H1 (cell line): ENCODE data around the gene TTBK1. TPM values are rescaled to one million over a fixed set of nuclear protein-coding genes. Genes with fewer than 3 reads are reported as not detected.

Experiments used
- CTCF ChIA-PET: fragments of 300-600 bp; sonication (Branson Sonifier 250); formaldehyde crosslinking; loops from one replicate; lab custom pipeline; 2021; ENCODE audit not compliant: partially characterized antibody; lab: Charles Lee
- POLR2A ChIA-PET: fragments of 300-600 bp; sonication (Branson Sonifier 250); formaldehyde crosslinking; loops from one replicate; lab custom pipeline; 2021; ENCODE audit warnings: inconsistent platforms; ENCODE audit not compliant: partially characterized antibody; lab: Charles Lee
- DNase-seq, 2 experiments: peaks; one replicate each; pipeline versions ENCODE4 v3.0.0 to v3.0.0-alpha.2; 2010 to 2022; ENCODE audit warnings: low spot score in 2 of 2, low read depth in 1 of 2, mixed read lengths in 1 of 2
- FAIRE-seq: peaks from 2 replicates; lab custom pipeline; 2011; peaks lifted over from hg19 to GRCh38; lab: Jason Lieb, UNC
- H2AFZ ChIP-seq: 2 replicates; pipeline ENCODE4 v1.8.1; 2012; ENCODE audit warnings: low read length, inconsistent platforms
- H2AK5ac ChIP-seq: 2 replicates; pipeline ENCODE4 v1.6.1; 2013; ENCODE audit warnings: low read depth, low read length
- H2BK120ac ChIP-seq: replicated peaks from 2 replicates; pipeline ENCODE3; 2013; ENCODE audit warnings: low read depth, low read length, inconsistent platforms
- H2BK12ac ChIP-seq: 2 replicates; pipeline ENCODE4 v1.6.1; 2013; ENCODE audit warnings: low read depth, low read length
- H2BK15ac ChIP-seq: 2 replicates; pipeline ENCODE4 v1.6.1; 2013; ENCODE audit warnings: low read length
- H2BK20ac ChIP-seq: 2 replicates; pipeline ENCODE4 v1.6.1; 2013; ENCODE audit warnings: low read length
- H2BK5ac ChIP-seq: 2 replicates; pipeline ENCODE4 v1.6.1; 2013; ENCODE audit warnings: low read depth, low read length
- H3K14ac ChIP-seq: 2 replicates; pipeline ENCODE4 v1.6.1; 2013; ENCODE audit warnings: inconsistent platforms; ENCODE audit not compliant: insufficient read length
- H3K18ac ChIP-seq: 2 replicates; pipeline ENCODE4 v1.6.1; 2013; ENCODE audit warnings: low read length; ENCODE audit errors: extremely low read depth
- H3K23ac ChIP-seq: 2 replicates; pipeline ENCODE4 v1.6.1; 2013; ENCODE audit warnings: inconsistent platforms; ENCODE audit not compliant: insufficient read length
- H3K23me2 ChIP-seq: 2 replicates; pipeline ENCODE4 v1.6.1; 2013; ENCODE audit warnings: low read depth, low read length
- H3K27ac ChIP-seq: 2 replicates; pipeline ENCODE4 v1.6.1; 2011; ENCODE audit warnings: low read depth, low read length, inconsistent platforms
- H3K27me3 ChIP-seq, 4 experiments: replicated peaks in 1 of 4; 1 replicate in 1 of 4; 2 replicates in 3 of 4; pipeline versions ENCODE4 v1.6.1 to v1.8.1; 2011 to 2013; ENCODE audit warnings: low read length in 3 of 4, mild to moderate bottlenecking in 3 of 4, inconsistent platforms in 2 of 4, mixed read lengths in 2 of 4, moderate library complexity in 1 of 4; ENCODE audit not compliant: control insufficient read depth in 3 of 4, insufficient read depth in 3 of 4; ENCODE audit errors: extremely low read depth in 1 of 4
- H3K36me3 ChIP-seq, 4 experiments: 2 replicates each; pipeline versions ENCODE4 v1.6.1 to v1.8.1; 2011 to 2013; ENCODE audit warnings: mild to moderate bottlenecking in 4 of 4, low read length in 3 of 4, moderate library complexity in 2 of 4, control low read depth in 1 of 4, inconsistent platforms in 1 of 4; ENCODE audit not compliant: insufficient read depth in 4 of 4, control insufficient read depth in 2 of 4
- H3K4ac ChIP-seq: replicated peaks from 2 replicates; pipeline ENCODE3; 2013; ENCODE audit warnings: low read length, low read depth, mixed read lengths, inconsistent platforms; ENCODE audit not compliant: insufficient read length
- H3K4me1 ChIP-seq, 4 experiments: replicated peaks in 1 of 4; 1 replicate in 1 of 4; 2 replicates in 3 of 4; pipeline versions ENCODE4 v1.6.1 to v1.8.1; 2011 to 2013; ENCODE audit warnings: low read length in 3 of 4, inconsistent platforms in 2 of 4, mixed read lengths in 1 of 4; ENCODE audit not compliant: insufficient read depth in 4 of 4, control insufficient read depth in 3 of 4
- H3K4me2 ChIP-seq, 2 experiments: 2 replicates each; pipeline versions ENCODE4 v1.6.1 to v1.8.1; 2011 to 2013; ENCODE audit warnings: low read depth in 2 of 2, low read length in 2 of 2, control low read depth in 1 of 2, inconsistent platforms in 1 of 2, mild to moderate bottlenecking in 1 of 2; ENCODE audit not compliant: insufficient read depth in 1 of 2
- H3K4me3 ChIP-seq, 4 experiments: fragments of 200-600, 300-600 bp in 1 of 4; sonication (generic), shearing (Covaris generic), sonication (Bioruptor Twin) in 1 of 4; 2 replicates each; pipeline versions ENCODE4 v1.5.1 to v1.8.1; 2011 to 2016; ENCODE audit warnings: low read length in 4 of 4, low read depth in 3 of 4, control low read depth in 2 of 4, inconsistent platforms in 2 of 4, mild to moderate bottlenecking in 2 of 4, mixed read lengths in 1 of 4, moderate library complexity in 1 of 4; ENCODE audit not compliant: insufficient read depth in 2 of 4; ENCODE audit errors: extremely low read depth in 1 of 4
- H3K56ac ChIP-seq: replicated peaks from 2 replicates; pipeline ENCODE3; 2013; ENCODE audit warnings: low read depth, mild to moderate bottlenecking, mixed read lengths, low read length, inconsistent platforms; ENCODE audit not compliant: insufficient read length
- H3K79me1 ChIP-seq: 2 replicates; pipeline ENCODE4 v1.6.1; 2013; ENCODE audit warnings: low read depth, low read length, control low read depth
- H3K79me2 ChIP-seq, 2 experiments: 2 replicates each; pipeline versions ENCODE4 v1.6.1 to v1.8.1; 2012 to 2013; ENCODE audit warnings: low read length in 2 of 2, mild to moderate bottlenecking in 2 of 2, inconsistent platforms in 1 of 2; ENCODE audit not compliant: insufficient read depth in 2 of 2, control insufficient read depth in 1 of 2
- H3K9ac ChIP-seq, 4 experiments: replicated peaks in 1 of 4; 1 replicate in 1 of 4; 2 replicates in 3 of 4; pipeline versions ENCODE4 v1.6.1 to v1.8.1; 2011 to 2013; ENCODE audit warnings: low read depth in 3 of 4, low read length in 3 of 4, control low read depth in 2 of 4, mild to moderate bottlenecking in 2 of 4, moderate library complexity in 2 of 4, inconsistent platforms in 1 of 4; ENCODE audit errors: extremely low read depth in 1 of 4
- H3K9me3 ChIP-seq, 2 experiments: 2 replicates each; pipeline versions ENCODE4 v1.6.1 to v1.8.1; 2012 to 2013; ENCODE audit warnings: mild to moderate bottlenecking in 2 of 2, moderate library complexity in 2 of 2, control low read depth in 1 of 2, inconsistent platforms in 1 of 2, low read depth in 1 of 2, low read length in 1 of 2, mixed read lengths in 1 of 2; ENCODE audit not compliant: insufficient read depth in 2 of 2
- H4K20me1 ChIP-seq, 2 experiments: replicated peaks in 1 of 2; 2 replicates each; pipeline versions ENCODE3 to v1.8.1; 2011 to 2013; ENCODE audit warnings: inconsistent platforms in 2 of 2, low read length in 2 of 2, mild to moderate bottlenecking in 1 of 2; ENCODE audit not compliant: insufficient read depth in 2 of 2, control insufficient read depth in 1 of 2
- H4K5ac ChIP-seq: 2 replicates; pipeline ENCODE4 v1.6.1; 2013; ENCODE audit warnings: low read length, low read depth, mixed read lengths, inconsistent platforms; ENCODE audit not compliant: insufficient read length
- H4K8ac ChIP-seq: 2 replicates; pipeline ENCODE4 v1.8.0; 2013; ENCODE audit warnings: mild to moderate bottlenecking, moderate library complexity, low read length, inconsistent platforms; ENCODE audit not compliant: insufficient read depth; ENCODE audit errors: extremely low read depth
- H4K91ac ChIP-seq: replicated peaks from 2 replicates; pipeline ENCODE3; 2013; ENCODE audit warnings: low read length, mixed read lengths, inconsistent platforms; ENCODE audit not compliant: insufficient read length
- CTBP2 ChIP-seq: IDR thresholded peaks from 2 replicates; pipeline ENCODE4 v1.7.0; 2011; ENCODE audit warnings: borderline replicate concordance, mild to moderate bottlenecking, moderate library complexity, mixed read lengths, low read length; ENCODE audit not compliant: insufficient read depth, insufficient read length
- EP300 ChIP-seq, 2 experiments: IDR thresholded peaks; 1 replicate in 1 of 2; 2 replicates in 1 of 2; pipeline ENCODE4 v1.6.1; 2011 to 2012; ENCODE audit warnings: low read depth in 2 of 2, low read length in 2 of 2, mild to moderate bottlenecking in 2 of 2, borderline replicate concordance in 1 of 2, inconsistent platforms in 1 of 2, moderate library complexity in 1 of 2
- MAX ChIP-seq: IDR thresholded peaks from 2 replicates; pipeline ENCODE4 v1.6.1; 2012; ENCODE audit warnings: inconsistent platforms
- NRF1 ChIP-seq: IDR thresholded peaks from 2 replicates; pipeline ENCODE4 v1.6.1; 2011; ENCODE audit warnings: mild to moderate bottlenecking, low read depth, low read length, improper control_type of control experiment
- RNF2 ChIP-seq: fragments of 200-900, 300-1000 bp; sonication (generic); IDR thresholded peaks from 2 replicates; pipeline ENCODE4 v1.7.1; 2016; ENCODE audit warnings: borderline replicate concordance, low read depth, mild to moderate bottlenecking, antibody characterized with exemption, low read length; ENCODE audit not compliant: poor library complexity, severe bottlenecking; ENCODE audit errors: missing control alignments
- SRF ChIP-seq: IDR thresholded peaks from 2 replicates; pipeline ENCODE4 v1.6.1; 2011; ENCODE audit warnings: mild to moderate bottlenecking, low read depth, low read length, moderate library complexity
- TBP ChIP-seq: IDR thresholded peaks from 2 replicates; pipeline ENCODE4 v1.6.1; 2011; ENCODE audit warnings: low read depth, low read length, improper control_type of control experiment
- WGBS, 2 experiments: shearing (Covaris generic) in 1 of 2; methylation state at CpG; one replicate each; pipeline versions ENCODE4 v1.1.6 to v1.1.7; 2013 to 2015; ENCODE audit warnings: low lambda C conversion rate in 2 of 2, mixed read lengths in 2 of 2, inconsistent platforms in 1 of 2, low coverage in 1 of 2, missing lambda C conversion rate in 1 of 2; ENCODE audit not compliant: insufficient replicate concordance in 2 of 2, insufficient coverage in 1 of 2, insufficient read length in 1 of 2; ENCODE audit errors: extremely low coverage in 1 of 2, missing lambda C conversion rate in 1 of 2; 5-methylcytosine and 5-hydroxymethylcytosine counted together
- polyA plus RNA-seq, 7 experiments: library from polyadenylated mRNA; depleted of rRNA in 3 of 7; stranded (reverse) in 5 of 7; unstranded in 2 of 7; fragments of >200 nt in 5 of 7; fragments of 200-250 nt in 2 of 7; gene quantifications; 1 replicate in 5 of 7; 2 replicates in 1 of 7; 4 replicates in 1 of 7; pipeline versions ENCODE4 v1.2.1 to v1.2.3, GENCODE V29; 2011 to 2013; ENCODE audit warnings: missing spikeins in 2 of 7, mixed read lengths in 2 of 7
- total RNA-seq: library from RNA; stranded (reverse); fragmentation: NEBNext Ultra II Directional; extraction: Animal tissue kit (Norgen Biotek cat#: 25700); gene quantifications from 2 replicates; pipeline ENCODE4 v1.2.1, GENCODE V29; 2021

Gene TTBK1
- total and polyA plus RNA-seq, 2 of the 8 experiments (the other 6 are each of a cell fraction or from before 2014, with no cell fraction given) = 0.53 to 1.6 TPM

- H2AFZ ChIP-seq = no peak overlapping the region
- H4K20me1 ChIP-seq = peaks cover 0 to under 1% of the 10 kb centered on the region in 2 experiments
- no peak overlapping the region for H2AK5ac ChIP-seq
- 88 to 100% methylated on average over 1 to 18 of the region's 18 CpGs for WGBS, 2 experiments
- peaks cover 0 to 2% (median 0%) of the 10 kb centered on the region in 4 experiments; a peak in 1 of 7 replicates for H3K27me3 ChIP-seq
- no peak overlapping the region for H3K14ac ChIP-seq
- ChIA-PET CTCF (interaction anchor here (1.1 to 5.9 kb wide), 4 partner anchors 8 to 207 kb away, joined by 3 to 50 read pairs (median 10); partner anchors contain the start of gene CRIP3), POLR2A (interaction anchor here (0.6 to 5.7 kb wide), 5 partner anchors 9 to 500 kb away, joined by 3 to 45 read pairs (median 3); partner anchors contain the start of genes CRIP3 and ZNF318)
- peaks cover 0 to 5% (median under 1%) of the 10 kb centered on the region in 4 experiments; a peak in 1 of 8 replicates for H3K36me3 ChIP-seq
- no peaks in the 10 kb centered on the region for H3K9me3 ChIP-seq
- H3K56ac ChIP-seq = no peak overlapping the region
- no peak overlapping the region for H3K23ac ChIP-seq
- H2BK5ac ChIP-seq = no peak overlapping the region
- no peaks in the 10 kb centered on the region for H3K79me1 ChIP-seq
- no peaks in the 10 kb centered on the region for H3K4me1 ChIP-seq
- FAIRE-seq = no peak
- DNase-seq = no peak
- H4K5ac ChIP-seq = no peak overlapping the region
- H4K91ac ChIP-seq = no peak overlapping the region
- H3K23me2 ChIP-seq = peaks cover 2% of the 10 kb centered on the region; the same call in 1 of the 2 replicates
- H2BK20ac ChIP-seq = no peak overlapping the region
- no peak overlapping the region for H3K18ac ChIP-seq
- H4K8ac ChIP-seq = no peak overlapping the region
- H3K9ac ChIP-seq = no peak overlapping the region
- H3K4me2 ChIP-seq = no peak overlapping the region
- no peak overlapping the region for H3K4me3 ChIP-seq
- no peak overlapping the region for H2BK120ac ChIP-seq
- H3K4ac ChIP-seq = no peak overlapping the region
- H3K79me2 ChIP-seq = no peaks in the 10 kb centered on the region
- no peak overlapping the region for H3K27ac ChIP-seq
- H2BK12ac ChIP-seq = no peak overlapping the region
- TF ChIP-seq NRF1 (no peak), RNF2 (no peak), TBP (no peak), SRF (no peak), EP300 (IDR thresholded peaks at IDR 0.05; ENCODE audit: borderline replicate concordance in 1 of 2, low read depth in 2 of 2, low read length in 2 of 2) (no peak), CTBP2 (no peak), MAX (no peak)
- H2BK15ac ChIP-seq = no peak overlapping the region
Observed at GRCh38 chr6:43299338-43300293, 56.3 kb downstream of the TTBK1 start.
